GM12891 (cell line): ENCODE results near the gene FSTL4.

Experiments
- PAX5 ChIP-seq: IDR thresholded peaks from 2 replicates; pipeline ENCODE4 v1.6.1; 2011; ENCODE audit warnings: low read length, moderate library complexity, mild to moderate bottlenecking; ENCODE audit not compliant: insufficient read depth, severe bottlenecking
- POLR2A ChIP-seq: IDR thresholded peaks from 2 replicates; pipeline ENCODE4 v1.6.1; 2011; ENCODE audit warnings: low read depth, low read length, control low read depth
- POLR2AphosphoS5 ChIP-seq: IDR thresholded peaks from 2 replicates; pipeline ENCODE4 v1.6.1; 2011; ENCODE audit warnings: low read depth, low read length, control low read depth
- POU2F2 ChIP-seq: IDR thresholded peaks from 2 replicates; pipeline ENCODE4 v1.6.1; 2011; ENCODE audit warnings: low read depth, mild to moderate bottlenecking, control low read depth, low read length, moderate library complexity
- TAF1 ChIP-seq: IDR thresholded peaks from 2 replicates; pipeline ENCODE4 v1.6.1; 2011; ENCODE audit warnings: low read depth, low read length, control low read depth

GRCh38 chr5:133304707-133305216 is 307.6 kb downstream of the FSTL4 start:
- TF ChIP-seq POU2F2 (no peak), POLR2AphosphoS5 (no peak), POLR2A (no peak), TAF1 (no peak), PAX5 (no peak)
